Dendritic cell treated with granulocyte-macrophage colony-stimulating factor and Interleukin-4, amounts not matched to agents 40 ng/mL and 50 ng/mL, for 4 days (primary cell): Measurements from ENCODE around the gene TCF3.
A peak's percentile ranks its signal among the peaks of the same experiment; 100 is the strongest.

ENCODE experiments used
- H3K27ac Mint-ChIP-seq: one replicate; pipeline ENCODE4 v1.8.0; 2022; ENCODE audit warnings: mild to moderate bottlenecking, mixed read lengths
- H3K27me3 Mint-ChIP-seq: one replicate; pipeline ENCODE4 v1.8.0; 2022; ENCODE audit warnings: mild to moderate bottlenecking, mixed read lengths
- H3K36me3 Mint-ChIP-seq: one replicate; pipeline ENCODE4 v1.8.0; 2022; ENCODE audit warnings: low read depth, mixed read lengths
- H3K4me1 Mint-ChIP-seq: one replicate; pipeline ENCODE4 v1.8.0; 2022; ENCODE audit warnings: low read depth, mixed read lengths
- H3K4me3 Mint-ChIP-seq: one replicate; pipeline ENCODE4 v1.8.0; 2022; ENCODE audit warnings: mild to moderate bottlenecking, moderate library complexity, mixed read lengths
- H3K9me3 Mint-ChIP-seq: one replicate; pipeline ENCODE4 v1.8.0; 2022; ENCODE audit warnings: mixed read lengths
- intact Hi-C: fragments of 100-400 bp; cut with micrococcal nuclease; formaldehyde crosslinking; loops from one replicate; pipeline ENCODE4 v1.15.0; 2022

TCF3 gene

DNA sequence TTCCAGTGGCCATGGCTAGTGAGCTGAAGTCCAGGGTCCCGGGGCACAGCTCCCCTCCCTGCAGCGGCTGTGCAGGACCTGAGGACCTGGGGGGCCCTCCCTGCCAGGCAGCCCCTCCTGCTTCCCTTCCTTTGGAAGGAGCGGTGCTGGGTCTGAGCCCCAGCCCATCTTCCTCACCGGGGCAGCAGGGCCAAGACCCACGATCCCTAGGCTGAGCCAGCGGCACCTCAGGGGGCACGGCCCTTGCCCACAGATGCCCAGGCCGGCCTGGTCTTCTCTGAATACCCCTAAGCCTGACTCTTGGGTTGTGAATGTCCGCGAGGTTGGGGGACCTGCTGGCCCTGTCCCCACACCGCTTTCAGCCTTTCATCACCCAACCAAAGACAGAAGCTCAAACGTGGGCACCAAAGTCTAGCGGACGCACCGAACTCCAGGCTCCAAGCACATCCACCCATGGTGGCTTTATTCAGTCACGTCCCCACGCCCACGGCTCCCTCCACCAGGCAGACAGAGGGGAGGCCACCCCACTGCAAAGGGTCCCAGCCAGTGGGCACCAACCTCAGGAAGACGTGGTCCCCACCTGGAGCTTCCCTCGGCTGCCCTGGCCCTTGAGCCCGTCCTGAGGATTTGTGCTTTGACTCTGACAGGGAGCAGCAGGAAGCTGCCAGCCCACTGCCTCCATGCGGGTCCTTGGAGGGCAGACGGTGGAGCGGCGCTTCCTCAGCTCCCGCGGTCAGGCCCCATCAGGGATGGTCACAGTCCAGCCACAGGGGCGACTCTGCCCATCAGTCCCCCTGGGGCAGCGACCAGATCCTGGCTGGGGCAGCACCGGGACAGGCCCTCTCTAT is 75.9 kb downstream of the TCF3 start:
- intact Hi-C loops: no loop called here
- no peak overlapping the region for H3K27ac Mint-ChIP-seq
- no peak overlapping the region for H3K4me3 Mint-ChIP-seq
- H3K9me3 Mint-ChIP-seq: no peaks in the 10 kb centered on the region
- peaks cover 57% of the 10 kb centered on the region for H3K36me3 Mint-ChIP-seq
- H3K4me1 Mint-ChIP-seq: no peaks in the 10 kb centered on the region
- H3K27me3 Mint-ChIP-seq: peaks cover 5% of the 10 kb centered on the region

DNA sequence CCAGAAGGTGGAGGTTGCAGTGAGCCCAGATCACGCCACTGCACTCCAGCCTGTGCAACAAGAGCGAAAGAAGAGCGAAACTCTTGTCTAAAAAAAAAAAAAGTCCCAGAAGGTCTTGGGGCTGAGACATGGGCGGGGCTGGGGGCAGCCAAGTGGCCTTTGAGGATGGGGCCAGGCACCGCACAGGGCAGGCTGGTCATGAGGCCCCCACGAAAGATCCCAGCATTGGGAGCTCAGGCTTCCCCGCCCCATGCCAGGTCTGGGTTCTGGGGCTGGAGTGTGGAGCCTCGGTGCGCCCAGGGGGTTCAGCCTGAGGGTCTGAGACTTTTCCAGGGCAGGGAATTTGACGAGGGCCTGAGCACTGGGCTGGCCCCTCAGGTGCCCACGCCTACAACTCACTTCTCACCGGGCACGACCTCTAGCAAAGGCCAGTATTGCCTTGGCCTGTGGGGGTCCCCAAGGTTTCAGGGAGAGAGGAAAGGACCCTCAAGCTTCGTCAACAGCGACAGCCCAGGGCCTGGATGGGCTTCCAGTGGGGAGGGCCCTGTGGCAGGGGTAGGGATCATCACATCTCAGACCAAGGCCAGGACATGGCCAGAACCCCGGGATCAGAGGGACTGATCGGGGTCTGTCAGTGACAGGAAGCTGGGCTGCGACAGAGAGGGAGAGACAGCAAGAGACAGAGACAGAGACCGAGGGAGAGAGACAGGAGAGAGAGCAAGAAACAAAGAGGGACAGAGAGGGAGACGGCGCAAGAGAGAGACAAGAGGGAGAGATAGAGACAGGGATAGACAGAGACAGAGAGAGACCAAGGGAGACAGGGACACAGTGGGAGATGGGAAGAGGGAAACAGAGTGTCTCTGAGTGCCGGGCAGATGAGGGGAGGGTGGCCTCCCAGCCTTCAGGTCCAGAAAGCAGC is 76.8 kb downstream of the TCF3 start:
- H3K36me3 Mint-ChIP-seq: peaks cover 48% of the 10 kb centered on the region

GRCh38 chr19:1574354-1575136 is 77.9 kb downstream of the TCF3 start:
- Mint-ChIP-seq H3K27ac (no peak overlapping the region), H3K4me3 (no peak overlapping the region), H3K9me3 (no peaks in the 10 kb centered on the region), H3K27me3 (peaks cover 20% of the 10 kb centered on the region), H3K36me3 (peaks cover 37% of the 10 kb centered on the region), H3K4me1 (peaks cover 7% of the 10 kb centered on the region)
- intact Hi-C loops: no loop called here

More for the DNA sequence above, 76.8 kb downstream of the TCF3 start:
- Mint-ChIP-seq H3K9me3 (no peaks in the 10 kb centered on the region), H3K4me1 (no peaks in the 10 kb centered on the region), H3K27ac (no peak overlapping the region), H3K27me3 (peaks cover 10% of the 10 kb centered on the region), H3K4me3 (no peak overlapping the region)
- intact Hi-C loops: no loop called here

DNA sequence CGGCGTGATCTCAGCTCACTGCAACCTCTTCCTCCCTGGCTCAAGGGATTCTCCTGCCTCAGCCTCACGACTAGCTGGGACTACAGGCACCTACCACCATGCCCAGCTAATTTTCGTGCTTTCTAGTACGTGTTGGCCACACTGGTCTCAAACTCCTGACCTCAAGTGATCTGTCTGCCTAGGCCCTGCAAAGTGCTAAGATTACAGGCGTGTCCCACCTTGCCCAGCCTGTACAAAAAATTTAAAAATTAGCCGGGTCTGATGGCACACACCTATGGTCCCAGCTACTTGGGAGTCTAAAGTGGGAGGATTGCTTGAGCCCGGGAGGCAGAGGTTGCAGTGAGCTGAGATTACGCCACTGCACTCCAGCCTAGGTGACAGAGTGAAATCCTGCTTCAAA is 79.6 kb downstream of the TCF3 start:
- Mint-ChIP-seq H3K4me3 (no peak overlapping the region), H3K4me1 (peaks cover 15% of the 10 kb centered on the region), H3K27me3 (peaks cover 32% of the 10 kb centered on the region), H3K27ac (no peak overlapping the region), H3K36me3 (peaks cover 20% of the 10 kb centered on the region), H3K9me3 (no peaks in the 10 kb centered on the region)
- intact Hi-C loops: no loop called here

GRCh38 chr19:1571358-1571757 is 81.1 kb downstream of the TCF3 start:
- Mint-ChIP-seq H3K27me3 (peaks cover 36% of the 10 kb centered on the region), H3K27ac (no peak overlapping the region), H3K4me3 (no peak overlapping the region), H3K9me3 (no peaks in the 10 kb centered on the region), H3K36me3 (peaks cover 5% of the 10 kb centered on the region), H3K4me1 (peaks cover 15% of the 10 kb centered on the region)
- intact Hi-C loops: no loop called here

- intact Hi-C loops: no loop called here
- Mint-ChIP-seq H3K27me3 (peaks cover 39% of the 10 kb centered on the region), H3K27ac (no peak overlapping the region), H3K36me3 (peaks cover under 1% of the 10 kb centered on the region), H3K4me3 (no peak overlapping the region), H3K4me1 (peaks cover 15% of the 10 kb centered on the region), H3K9me3 (no peaks in the 10 kb centered on the region)
These were observed 81.6 kb downstream of the TCF3 start for GRCh38 chr19:1570836-1571235.

GRCh38 chr19:1569997-1570396 is 82.4 kb downstream of the TCF3 start:
- no peak overlapping the region for H3K4me3 Mint-ChIP-seq
- H3K4me1 Mint-ChIP-seq: peaks cover 15% of the 10 kb centered on the region
- H3K36me3 Mint-ChIP-seq: no peaks in the 10 kb centered on the region
- H3K27me3 Mint-ChIP-seq: peaks cover 43% of the 10 kb centered on the region
- intact Hi-C loops: no loop called here
- no peaks in the 10 kb centered on the region for H3K9me3 Mint-ChIP-seq
- H3K27ac Mint-ChIP-seq: no peak overlapping the region

GRCh38 chr19:1568320-1569019 is 83.9 kb downstream of the TCF3 start, which contains the start of gene MEX3D:
MEX3D (minus strand) TSS chr19:1568325; CDS start chr19:1568058, 267 bp downstream.
- intact Hi-C loops: no loop called here
- Mint-ChIP-seq H3K36me3 (no peaks in the 10 kb centered on the region), H3K9me3 (no peaks in the 10 kb centered on the region), H3K4me3 (peak within 1 kb of the TSS; percentile 65), H3K27me3 (peaks cover 53% of the 10 kb centered on the region), H3K4me1 (peaks cover 15% of the 10 kb centered on the region), H3K27ac (peak within 1 kb of the TSS; percentile 44)

DNA sequence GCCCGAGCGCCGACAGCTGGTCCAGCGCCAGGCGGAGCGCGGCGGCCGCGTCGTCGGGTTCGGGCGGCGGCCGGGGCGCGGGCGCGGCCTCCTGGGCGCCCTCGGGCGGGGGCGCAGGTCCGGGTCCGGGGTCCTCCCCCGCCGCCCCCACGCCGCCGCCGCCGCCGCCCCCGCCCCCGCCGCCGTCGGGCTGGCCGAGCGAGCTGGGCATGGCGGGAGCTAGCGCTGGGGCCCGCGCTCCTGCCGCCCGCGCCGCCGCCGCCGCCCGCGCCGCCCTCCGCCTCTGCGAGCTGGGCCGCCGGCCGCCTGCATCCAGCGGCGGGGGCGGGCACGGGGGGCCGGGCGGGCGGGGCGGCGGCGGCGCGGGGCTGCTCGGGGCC is 84.6 kb downstream of the TCF3 start:
- Mint-ChIP-seq H3K4me1 (peaks cover 15% of the 10 kb centered on the region), H3K36me3 (no peaks in the 10 kb centered on the region), H3K9me3 (no peaks in the 10 kb centered on the region), H3K27me3 (peaks cover 53% of the 10 kb centered on the region), H3K27ac (no peak overlapping the region), H3K4me3 (no peak overlapping the region)
- intact Hi-C loops: no loop called here

GRCh38 chr19:1567116-1567847 is 85.1 kb downstream of the TCF3 start:
- Mint-ChIP-seq H3K36me3 (no peaks in the 10 kb centered on the region), H3K27ac (no peak overlapping the region), H3K4me1 (peaks cover 15% of the 10 kb centered on the region), H3K9me3 (no peaks in the 10 kb centered on the region), H3K4me3 (peak overlapping the region; percentile 61), H3K27me3 (peaks cover 53% of the 10 kb centered on the region)
- intact Hi-C loops: no loop called here

GRCh38 chr19:1566392-1567115 is 85.9 kb downstream of the TCF3 start:
- Mint-ChIP-seq H3K27me3 (peaks cover 49% of the 10 kb centered on the region), H3K4me3 (peak overlapping the region; percentile 26), H3K27ac (no peak overlapping the region), H3K9me3 (no peaks in the 10 kb centered on the region), H3K36me3 (no peaks in the 10 kb centered on the region), H3K4me1 (peaks cover 15% of the 10 kb centered on the region)
- intact Hi-C loops: no loop called here

GRCh38 chr19:1563251-1563650 is 89.2 kb downstream of the TCF3 start:
- Mint-ChIP-seq H3K9me3 (no peaks in the 10 kb centered on the region), H3K27ac (no peak overlapping the region), H3K4me1 (peaks cover 11% of the 10 kb centered on the region), H3K4me3 (no peak overlapping the region), H3K36me3 (no peaks in the 10 kb centered on the region), H3K27me3 (peaks cover 28% of the 10 kb centered on the region)
- intact Hi-C loops: no loop called here
